Hepatocyte (in vitro differentiated cells): Measurements from ENCODE around the gene PRKG1.

Source experiments
- CTCF ChIP-seq: fragments of 200-600 bp; sonication (generic); IDR thresholded peaks from 2 replicates; pipeline ENCODE4 v1.5.1; 2016; ENCODE audit warnings: antibody characterized with exemption, mild to moderate bottlenecking; ENCODE audit not compliant: poor library complexity
- EZH2phosphoT487 ChIP-seq: fragments of 200-600 bp; sonication (generic); IDR thresholded peaks from one replicate; pipeline ENCODE4 v1.6.1; 2018; ENCODE audit warnings: antibody characterized with exemption, mild to moderate bottlenecking, low read depth, moderate library complexity; ENCODE audit not compliant: unreplicated experiment, severe bottlenecking

GRCh38 chr10:51599647-51600046 lies 525.4 kb downstream of the PRKG1 start:
- no peak for TF ChIP-seq CTCF
- TF ChIP-seq EZH2phosphoT487, result no peak
